ENCODE results near the gene MAN1A1. TPM values are rescaled to one million over a fixed set of nuclear protein-coding genes. Genes with fewer than 3 reads are reported as not detected.
A peak's percentile ranks its signal among the peaks of the same experiment; 100 is the strongest.

The MAN1A1 gene
- total and polyA plus RNA-seq, 10 donors: 6.0 to 148 (median 93.5) TPM

DNA sequence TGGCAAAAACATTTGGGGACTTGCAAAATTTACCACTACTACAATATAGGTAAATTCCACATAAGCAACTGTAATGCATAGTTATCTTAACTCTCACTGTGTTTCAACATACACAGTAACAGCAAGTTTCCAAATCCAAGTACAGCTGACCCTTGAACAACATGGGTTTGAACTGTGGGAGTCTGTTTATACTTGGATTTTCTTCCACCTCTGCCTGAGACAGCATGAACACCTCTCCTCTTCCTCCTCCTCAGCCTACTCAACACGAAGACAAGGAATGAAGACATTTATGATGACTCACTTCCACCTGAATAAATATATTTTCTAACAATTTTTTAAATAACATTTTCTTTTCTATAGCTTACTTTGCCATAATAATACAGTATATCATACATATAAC, 25.6 kb downstream of the MAN1A1 start:
- 33 to 67% (median 60%) methylated on average over 1 of the region's 1 CpG for WGBS, 5 donors
- no peak overlapping the region for H3K27ac ChIP-seq
- TF ChIP-seq POLR2A (IDR thresholded peaks at IDR 0.05) (no peak), POLR2AphosphoS5 (IDR thresholded peaks at IDR 0.05) (no peak), CTCF (IDR thresholded peaks at IDR 0.05 in 8 of 11, conservative IDR thresholded peaks at IDR 0.05 in 3 of 11) (no peak)
- peaks cover 0 to 56% (median 9%) of the 10 kb centered on the region in 6 donors for H3K4me1 ChIP-seq
- no peaks in the 10 kb centered on the region for H3K9me3 ChIP-seq
- H3K36me3 ChIP-seq: peaks cover 0 to 22% (median 0%) of the 10 kb centered on the region in 6 donors
- H3K27me3 ChIP-seq (replicated peaks in 1 of 7): no peaks in the 10 kb centered on the region
- intact Hi-C loops (cut with DNase I; ENCODE audit: low total_unique reads): no loop called here
- DNase-seq: no peak
- H3K4me3 ChIP-seq: no peak overlapping the region

DNA sequence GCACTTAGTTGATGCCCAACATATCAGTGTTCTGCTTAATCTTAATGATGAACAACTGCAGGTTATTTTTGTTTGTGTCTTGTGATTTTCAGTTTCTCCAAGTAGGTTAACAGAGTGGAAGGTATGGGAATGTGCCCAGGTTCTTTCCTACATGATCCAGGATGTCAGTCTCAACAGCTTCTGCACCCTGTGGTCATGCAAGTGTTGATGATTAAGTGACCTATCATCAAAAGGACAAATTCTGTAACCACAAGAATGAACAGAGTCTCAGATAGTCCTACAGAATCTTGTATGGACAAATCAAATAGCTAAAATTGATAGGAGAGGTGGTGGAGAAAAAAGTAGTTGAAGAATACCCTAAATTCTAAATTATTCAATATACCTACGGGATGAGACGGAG, 26.1 kb downstream of the MAN1A1 start:
- TF ChIP-seq POLR2AphosphoS5 (IDR thresholded peaks at IDR 0.05): no peak
- no peak for TF ChIP-seq CTCF (IDR thresholded peaks at IDR 0.05 in 8 of 11, conservative IDR thresholded peaks at IDR 0.05 in 3 of 11)
- no peak for TF ChIP-seq POLR2A (IDR thresholded peaks at IDR 0.05)
- intact Hi-C loops (cut with DNase I; ENCODE audit: low total_unique reads): no loop called here

DNA sequence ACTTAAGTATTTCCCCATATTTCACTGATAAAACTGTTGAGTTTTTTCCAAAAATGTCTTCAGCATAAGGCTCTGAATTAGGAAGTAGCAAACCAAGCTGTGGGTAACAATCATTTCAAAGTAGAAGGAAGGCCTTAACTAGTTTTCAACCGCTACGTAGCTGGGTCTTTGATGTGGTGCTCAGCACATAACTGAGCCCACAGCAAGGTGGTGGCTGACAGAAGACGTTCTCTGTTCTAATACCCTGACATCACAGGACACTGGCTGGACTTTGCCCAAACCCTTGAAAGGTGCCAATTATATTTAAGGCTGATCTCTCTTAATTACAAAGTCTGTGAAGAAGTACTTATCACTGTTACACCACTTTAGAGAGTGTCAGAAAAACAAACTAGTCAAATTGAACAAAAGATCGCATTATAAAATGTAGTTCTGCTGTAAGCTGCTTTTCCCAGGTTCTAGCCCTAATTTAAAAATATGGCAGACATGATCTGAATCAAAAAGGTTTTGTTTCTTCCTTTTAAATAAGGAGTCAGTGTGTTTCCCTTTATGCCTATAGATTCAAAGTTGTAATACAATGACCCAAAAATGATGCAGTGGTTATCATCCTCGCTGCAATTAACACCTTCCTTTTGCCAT, 26.7 kb downstream of the MAN1A1 start:
- H3K36me3 ChIP-seq: peaks cover 0 to 19% (median 0%) of the 10 kb centered on the region in 6 donors
- WGBS, 5 donors: 65 to 86% (median 73%) methylated on average over 5 of the region's 5 CpGs
- peak overlapping the region in 3 of 8 donors; percentile 7 to 45 (median 9) for H3K27ac ChIP-seq
- H3K9me3 ChIP-seq: no peaks in the 10 kb centered on the region
- no peak overlapping the region for H3K4me3 ChIP-seq
- H3K27me3 ChIP-seq (replicated peaks in 1 of 7): no peaks in the 10 kb centered on the region
- TF ChIP-seq CTCF (IDR thresholded peaks at IDR 0.05 in 8 of 11, conservative IDR thresholded peaks at IDR 0.05 in 3 of 11) (no peak), POLR2AphosphoS5 (IDR thresholded peaks at IDR 0.05) (no peak), POLR2A (IDR thresholded peaks at IDR 0.05) (no peak)
- intact Hi-C loops (cut with DNase I; ENCODE audit: low total_unique reads): no loop called here
- no peak for DNase-seq
- H3K4me1 ChIP-seq: peaks cover 0 to 50% (median 9%) of the 10 kb centered on the region in 6 donors

More for the DNA sequence above, 26.1 kb downstream of the MAN1A1 start:
- H3K4me3 ChIP-seq: no peak overlapping the region
- no peak overlapping the region for H3K27ac ChIP-seq
- peaks cover 0 to 19% (median 0%) of the 10 kb centered on the region in 6 donors for H3K36me3 ChIP-seq
- no peaks in the 10 kb centered on the region for H3K27me3 ChIP-seq (replicated peaks in 1 of 7)
- no peaks in the 10 kb centered on the region for H3K9me3 ChIP-seq
- WGBS, 5 donors: 95 to 100% (median 100%) methylated on average over 2 of the region's 2 CpGs
- H3K4me1 ChIP-seq: peaks cover 0 to 51% (median 9%) of the 10 kb centered on the region in 6 donors
- no peak for DNase-seq

GRCh38 chr6:119322034-119322433, 27.5 kb downstream of the MAN1A1 start:
- intact Hi-C loops (cut with DNase I; ENCODE audit: low total_unique reads): no loop called here
- Histone ChIP-seq H3K9me3 (no peaks in the 10 kb centered on the region), H3K4me1 (peaks cover 0 to 50% (median 9%) of the 10 kb centered on the region in 6 donors), H3K27me3 (replicated peaks in 1 of 7) (no peaks in the 10 kb centered on the region), H3K4me3 (no peak overlapping the region), H3K36me3 (peaks cover 0 to 19% (median 0%) of the 10 kb centered on the region in 6 donors), H3K27ac (peak overlapping the region in 3 of 8 donors; percentile 7 to 45 (median 7))
- WGBS, 5 donors: 97 to 99% (median 98%) methylated on average over 2 of the region's 2 CpGs
- no peak for DNase-seq
- TF ChIP-seq POLR2A (IDR thresholded peaks at IDR 0.05): no peak
- no peak for TF ChIP-seq CTCF (IDR thresholded peaks at IDR 0.05 in 8 of 11, conservative IDR thresholded peaks at IDR 0.05 in 3 of 11)
- TF ChIP-seq POLR2AphosphoS5 (IDR thresholded peaks at IDR 0.05): no peak

All from spleen (tissue), 11 donors.